HG03520 (cell line): ENCODE results near the gene SPCS1.

Experiments used
- ATAC-seq: cut with Tn5 transposase; IDR thresholded peaks from one replicate; pipeline ENCODE4 v1.9.1; 2021; ENCODE audit warnings: mild to moderate bottlenecking, moderate library complexity; ENCODE audit not compliant: unreplicated experiment

The SPCS1 gene

DNA sequence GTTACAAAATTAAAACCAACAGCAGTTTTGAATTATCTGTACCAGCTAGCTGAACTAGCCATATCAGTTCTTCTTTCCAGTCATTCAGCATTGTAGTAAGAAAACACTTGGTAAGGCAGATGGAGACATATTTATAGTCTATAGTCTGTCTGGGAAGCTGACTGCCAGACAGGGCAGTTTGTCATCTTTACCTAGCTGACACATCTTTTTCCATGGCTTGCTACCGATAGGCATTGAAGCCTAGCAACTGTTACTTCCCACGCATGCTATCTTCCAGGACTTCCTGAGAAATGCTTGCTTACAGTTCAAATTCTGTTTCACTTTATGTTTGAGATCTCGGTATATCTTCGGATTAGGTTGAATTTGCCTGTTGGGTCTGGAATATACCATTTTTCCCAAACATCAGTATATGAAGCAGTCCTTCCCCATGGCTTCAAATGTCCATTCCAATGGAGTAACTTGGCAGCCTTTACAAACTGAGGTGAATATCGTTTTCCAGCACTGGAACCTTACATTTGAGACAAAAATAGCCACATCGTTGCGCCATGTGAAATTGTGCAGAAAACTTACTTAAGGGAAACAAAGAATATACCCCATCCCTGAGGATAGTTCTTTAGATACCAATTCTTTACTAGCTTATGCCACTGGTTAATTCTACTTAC, 11.2 kb upstream of the SPCS1 start:
- ATAC-seq, result no peak

GRCh38 chr3:52695798-52696671, 9.9 kb upstream of the SPCS1 start:
- ATAC-seq, result no peak

DNA sequence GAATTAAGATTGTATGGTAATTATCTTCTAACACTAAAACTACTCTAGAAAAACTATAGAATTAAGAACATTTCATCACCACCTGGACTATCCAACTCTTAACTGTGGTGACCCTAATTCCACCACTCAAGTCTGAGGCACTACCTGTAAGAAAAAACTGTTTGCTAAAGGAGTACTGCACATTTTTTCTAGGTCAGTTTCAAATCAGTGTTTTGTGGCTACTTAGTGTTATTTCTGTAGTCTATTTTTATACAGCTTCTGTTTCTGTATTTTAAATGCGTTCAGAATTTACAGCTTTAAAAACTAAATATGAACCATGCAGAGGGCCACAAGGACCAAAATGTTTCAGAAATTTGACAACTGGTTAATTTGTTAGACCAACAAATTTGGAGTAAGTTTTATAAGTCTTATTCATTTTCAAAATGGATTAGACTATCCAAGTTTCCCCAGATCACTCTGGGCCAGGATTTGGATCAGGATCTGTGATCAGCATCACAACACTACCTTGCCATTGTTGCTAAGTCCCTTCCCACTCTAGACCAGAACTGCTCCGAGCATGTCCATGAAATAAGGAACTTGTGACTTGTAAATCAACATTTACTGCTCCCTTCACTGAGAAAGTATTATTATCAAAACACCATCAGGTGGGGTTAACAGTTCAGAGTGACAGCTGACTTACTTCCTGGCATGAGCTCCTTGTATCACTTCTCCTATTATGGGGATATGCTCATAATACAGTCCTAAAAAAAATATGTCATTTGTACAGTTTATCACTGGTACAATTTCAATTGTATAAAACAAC, 8.9 kb upstream of the SPCS1 start:
- ATAC-seq, result no peak

DNA sequence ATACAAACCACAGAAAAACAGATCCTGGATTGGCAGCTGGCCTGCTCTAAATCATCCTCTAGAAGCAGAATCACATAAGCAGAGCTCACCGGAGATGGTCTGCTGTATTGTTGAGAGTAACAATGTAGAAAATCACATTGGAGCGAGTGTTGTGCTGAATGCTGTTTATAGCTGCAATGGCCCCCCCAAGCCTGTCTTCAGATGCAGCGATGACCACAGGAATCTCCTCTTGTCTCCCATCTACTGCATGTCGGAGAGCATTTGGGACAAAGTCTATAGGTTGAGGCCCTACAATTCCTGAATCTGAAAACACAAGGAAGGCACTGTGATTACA, 8.3 kb upstream of the SPCS1 start:
- no peak for ATAC-seq

- ATAC-seq, result no peak
Measured at GRCh38 chr3:52703341-52703740, 2.6 kb upstream of the SPCS1 start.

DNA sequence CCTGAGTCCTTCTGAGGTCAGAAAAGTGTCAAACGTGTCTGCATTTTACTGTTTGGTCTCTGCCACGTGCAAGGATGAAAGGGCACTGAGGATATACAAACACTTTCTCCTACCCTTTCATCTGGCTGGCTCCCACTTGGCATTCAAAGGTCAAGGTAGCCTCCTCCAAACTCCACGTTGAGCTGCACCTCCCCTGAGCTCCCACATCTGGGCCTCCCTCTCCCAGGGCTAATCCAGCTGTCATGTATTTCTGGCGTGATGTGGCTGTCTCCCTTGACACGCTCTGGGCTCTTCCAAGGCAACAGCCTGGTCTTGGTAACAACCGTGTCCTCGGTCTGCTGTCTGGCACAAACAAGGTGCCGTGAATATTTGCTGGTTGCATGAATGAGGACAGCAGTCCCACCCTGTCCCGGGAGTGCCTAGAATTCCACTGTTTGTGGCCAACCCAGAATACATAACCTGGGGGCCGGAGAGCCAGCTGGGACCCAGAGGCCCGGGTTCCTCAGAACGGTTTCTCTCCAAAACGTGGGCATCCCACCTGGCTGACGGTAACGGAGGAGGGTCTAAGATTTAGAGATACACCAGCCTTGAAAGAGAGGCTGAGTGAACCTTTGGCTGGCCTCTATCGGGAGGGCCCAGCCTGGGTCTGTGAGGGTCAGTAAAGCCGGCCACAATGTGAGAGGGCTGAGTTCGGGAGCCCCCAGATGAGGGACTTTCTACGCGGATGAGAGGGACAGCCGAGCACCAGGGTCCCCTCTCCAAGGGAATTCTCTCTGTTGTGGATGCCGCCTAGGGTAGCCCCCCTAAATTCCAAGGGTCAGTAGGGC, 1.1 kb upstream of the SPCS1 start:
- ATAC-seq, result no peak

DNA sequence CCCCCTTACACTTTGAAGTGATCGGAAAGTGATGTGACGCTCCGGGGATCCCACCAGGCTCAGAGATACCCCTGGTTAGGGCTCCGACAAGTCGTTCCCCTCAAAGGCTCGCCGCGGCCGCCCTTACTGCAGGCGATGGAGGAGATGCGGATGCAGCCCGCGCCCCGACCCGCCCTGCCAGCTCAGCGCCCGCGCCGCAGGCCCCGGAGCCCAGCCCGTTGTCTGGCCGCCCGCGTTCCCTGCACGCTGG, 543 bp upstream of the SPCS1 start:
- ATAC-seq, result no peak

GRCh38 chr3:52707585-52707984, 1.7 kb downstream of the SPCS1 start:
- no peak for ATAC-seq

DNA sequence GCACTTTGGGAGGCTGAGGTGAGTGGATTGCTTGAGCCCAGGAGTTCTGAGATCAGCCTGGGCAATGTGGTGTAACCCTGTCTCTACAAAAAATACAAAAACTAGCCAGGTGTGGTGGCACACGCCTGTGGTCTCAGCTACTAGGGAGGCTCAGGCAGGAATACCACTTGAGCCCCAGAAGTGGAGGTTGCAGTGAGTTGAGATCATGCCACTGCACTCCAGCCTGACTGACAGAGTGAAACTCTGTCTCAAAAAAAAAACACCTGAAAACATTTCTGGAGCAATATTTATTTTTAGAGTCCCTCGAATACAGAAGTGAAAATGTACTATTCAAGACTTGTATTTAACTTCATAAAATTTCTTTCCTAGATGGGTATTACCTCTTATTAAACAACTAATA, 4.6 kb downstream of the SPCS1 start:
- no peak for ATAC-seq

- no peak for ATAC-seq
Measured at GRCh38 chr3:52712291-52713212, 6.6 kb downstream of the SPCS1 start.

DNA sequence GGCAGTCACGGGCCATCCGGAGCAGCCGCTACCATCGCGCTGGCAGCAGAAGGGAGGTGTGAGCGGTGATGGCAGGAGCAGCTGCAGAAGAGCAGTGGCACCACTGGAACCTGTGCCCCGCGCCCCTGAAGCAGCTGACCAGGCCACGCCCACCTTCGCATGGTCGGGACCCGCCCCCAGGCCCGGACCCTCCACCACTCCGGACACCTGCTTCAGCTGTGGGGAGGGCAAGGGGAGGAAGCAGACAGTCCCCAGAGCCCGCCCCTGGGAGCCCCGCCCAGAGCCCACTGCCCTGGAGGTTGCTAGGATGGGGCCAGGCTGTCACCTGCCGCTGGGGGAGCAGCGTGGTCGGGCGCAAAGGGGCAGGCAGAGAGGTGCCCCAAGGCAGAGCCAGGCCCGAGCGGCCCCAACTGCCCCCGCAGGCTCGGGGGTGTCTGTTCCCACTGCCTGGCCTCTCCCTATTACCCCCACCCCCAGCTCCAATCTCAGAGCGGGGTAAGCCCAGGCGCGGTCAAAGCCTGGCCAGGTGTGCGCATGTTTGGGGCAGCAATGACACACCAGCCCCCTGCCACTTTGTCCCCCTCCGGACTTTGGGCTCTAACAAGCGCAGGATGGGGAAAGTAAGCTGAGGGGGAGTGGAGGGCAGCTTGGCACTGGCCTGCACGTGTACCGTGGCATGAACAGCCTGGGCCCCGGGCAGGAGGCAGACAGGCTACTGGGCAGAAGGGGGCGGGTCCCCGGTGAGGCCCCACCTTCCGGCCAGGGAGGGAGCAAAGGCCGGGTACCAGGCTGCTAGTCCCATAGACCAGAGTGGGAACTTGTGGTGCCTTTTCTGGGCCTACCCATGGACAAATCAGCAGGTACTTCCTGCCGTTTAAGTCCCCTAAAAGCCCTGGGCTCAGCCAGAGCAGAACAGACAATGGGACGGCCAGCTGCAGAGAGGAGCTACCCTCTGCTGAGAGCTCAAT, 8.7 kb downstream of the SPCS1 start:
- no peak for ATAC-seq

- ATAC-seq, result no peak
Measured at GRCh38 chr3:52715714-52716305, 9.9 kb downstream of the SPCS1 start.

GRCh38 chr3:52719618-52720017, 13.7 kb downstream of the SPCS1 start:
- ATAC-seq, result no peak

- ATAC-seq, result no peak
Measured at GRCh38 chr3:52721002-52721729, 15.3 kb downstream of the SPCS1 start.

DNA sequence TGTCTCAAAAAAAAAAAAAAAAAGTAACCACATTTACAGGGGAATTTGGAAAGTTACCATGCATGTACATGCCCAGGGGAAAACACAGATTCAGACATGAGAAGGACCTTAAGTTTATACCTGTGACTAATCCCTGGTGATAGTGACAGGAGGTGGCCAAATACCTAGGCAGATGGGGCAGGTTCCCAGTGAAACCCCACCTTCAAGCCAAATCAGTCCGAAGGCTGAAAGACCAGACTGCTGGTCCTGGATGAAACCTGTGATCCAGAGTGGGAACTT, 15.8 kb downstream of the SPCS1 start:
- no peak for ATAC-seq

GRCh38 chr3:52722491-52722890, 16.6 kb downstream of the SPCS1 start:
- no peak for ATAC-seq

- no peak for ATAC-seq
Measured at GRCh38 chr3:52723935-52724334, 18.0 kb downstream of the SPCS1 start.

DNA sequence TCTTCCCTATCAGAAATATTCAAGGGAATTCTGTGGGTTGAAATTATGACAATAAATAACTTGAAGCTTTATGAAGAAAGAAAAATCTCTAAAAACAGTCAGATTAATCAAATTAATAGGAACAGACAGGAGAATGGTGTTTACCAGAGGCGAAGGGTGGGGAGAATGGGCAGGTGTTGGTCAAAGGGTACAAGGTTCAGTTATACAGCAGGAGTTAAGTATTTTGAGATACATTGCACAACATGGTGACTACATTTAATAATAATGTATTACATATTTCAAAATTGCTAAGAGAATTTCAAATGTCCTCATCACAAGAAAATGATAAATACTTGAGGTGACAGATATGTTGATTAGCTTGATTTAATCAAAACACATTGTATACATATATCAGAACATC, 18.6 kb downstream of the SPCS1 start:
- ATAC-seq, result no peak
